GM19328 (cell line): Measurements from ENCODE around the gene CCDC187.

Experiments
- ATAC-seq: cut with Tn5 transposase; IDR thresholded peaks from one replicate; pipeline ENCODE4 v1.9.1; 2021; ENCODE audit warnings: mild to moderate bottlenecking, moderate library complexity; ENCODE audit not compliant: unreplicated experiment

The CCDC187 gene

GRCh38 chr9:136313111-136314055 lies 9.5 kb upstream of the CCDC187 start:
- ATAC-seq, result no peak

DNA sequence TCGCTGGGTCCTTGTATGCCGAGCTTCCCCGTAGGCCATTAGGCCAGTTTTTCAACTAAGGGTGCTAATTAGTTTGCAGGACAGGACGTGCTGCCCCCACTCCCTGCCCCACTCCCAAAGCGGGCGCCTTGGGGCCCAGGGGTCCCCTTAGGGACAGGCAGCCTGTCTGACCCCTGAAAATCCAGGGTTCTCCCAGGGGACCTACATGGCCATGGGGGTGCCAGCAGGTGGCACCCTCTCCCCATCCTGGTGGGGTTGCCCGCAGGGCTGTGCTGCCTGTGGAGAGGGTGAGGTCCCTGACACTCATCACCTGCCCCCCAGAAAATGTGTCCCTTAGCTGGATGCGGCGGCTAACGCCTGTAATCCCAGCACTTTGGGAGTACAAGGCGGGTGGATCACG lies 8.5 kb upstream of the CCDC187 start:
- ATAC-seq, result no peak

GRCh38 chr9:136312009-136312375 lies 8.1 kb upstream of the CCDC187 start:
- ATAC-seq, result no peak

DNA sequence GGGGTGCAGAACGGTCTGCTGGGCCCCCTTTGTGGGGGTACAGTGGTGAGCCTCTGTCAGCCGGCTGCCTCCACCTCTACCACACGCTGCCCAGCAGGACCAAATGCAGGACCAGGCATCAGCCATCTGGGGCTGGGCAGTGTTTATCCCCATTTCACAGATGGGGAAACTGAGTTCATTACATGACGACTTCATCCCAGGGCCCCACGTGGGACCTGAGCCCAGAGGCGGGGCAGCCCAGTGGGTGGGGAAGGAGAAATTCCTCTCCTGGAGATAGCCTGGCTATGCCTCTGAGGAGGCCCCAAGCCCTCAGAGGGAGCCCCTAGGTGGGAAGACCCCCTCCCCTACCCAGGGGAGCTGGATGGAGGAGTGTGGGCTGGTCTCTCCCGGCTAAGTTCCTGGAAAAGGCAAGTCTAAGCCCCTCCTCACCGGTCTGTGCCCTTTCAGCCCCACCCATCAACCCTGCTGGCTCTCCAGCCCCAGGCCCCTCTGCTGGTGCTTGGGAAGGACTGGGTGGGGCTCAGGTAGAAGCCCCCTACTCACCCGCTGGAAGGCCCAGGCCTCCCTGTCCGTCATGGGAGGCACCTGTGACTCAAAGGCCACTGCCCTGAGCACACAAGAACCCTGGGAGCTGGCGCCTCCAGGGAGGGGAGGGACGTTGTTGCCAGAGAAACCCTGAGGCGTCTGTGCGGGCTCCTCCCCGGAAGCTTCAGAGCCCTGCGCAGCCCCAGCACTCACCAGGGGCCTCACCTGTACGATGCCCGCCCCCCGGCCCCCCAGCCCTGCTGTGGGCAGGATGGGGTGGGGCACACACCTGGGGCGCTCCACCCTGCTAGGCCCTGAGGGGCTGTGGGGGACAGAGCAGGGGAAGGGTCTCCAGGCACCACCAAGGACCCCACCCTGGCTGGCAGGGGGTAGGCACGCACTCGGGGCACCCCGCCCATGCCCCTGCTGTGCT lies 7.4 kb upstream of the CCDC187 start:
- no peak for ATAC-seq

GRCh38 chr9:136310273-136311030 lies 6.6 kb upstream of the CCDC187 start:
- ATAC-seq, result no peak

GRCh38 chr9:136309806-136310220 lies 5.9 kb upstream of the CCDC187 start:
- ATAC-seq, result no peak

DNA sequence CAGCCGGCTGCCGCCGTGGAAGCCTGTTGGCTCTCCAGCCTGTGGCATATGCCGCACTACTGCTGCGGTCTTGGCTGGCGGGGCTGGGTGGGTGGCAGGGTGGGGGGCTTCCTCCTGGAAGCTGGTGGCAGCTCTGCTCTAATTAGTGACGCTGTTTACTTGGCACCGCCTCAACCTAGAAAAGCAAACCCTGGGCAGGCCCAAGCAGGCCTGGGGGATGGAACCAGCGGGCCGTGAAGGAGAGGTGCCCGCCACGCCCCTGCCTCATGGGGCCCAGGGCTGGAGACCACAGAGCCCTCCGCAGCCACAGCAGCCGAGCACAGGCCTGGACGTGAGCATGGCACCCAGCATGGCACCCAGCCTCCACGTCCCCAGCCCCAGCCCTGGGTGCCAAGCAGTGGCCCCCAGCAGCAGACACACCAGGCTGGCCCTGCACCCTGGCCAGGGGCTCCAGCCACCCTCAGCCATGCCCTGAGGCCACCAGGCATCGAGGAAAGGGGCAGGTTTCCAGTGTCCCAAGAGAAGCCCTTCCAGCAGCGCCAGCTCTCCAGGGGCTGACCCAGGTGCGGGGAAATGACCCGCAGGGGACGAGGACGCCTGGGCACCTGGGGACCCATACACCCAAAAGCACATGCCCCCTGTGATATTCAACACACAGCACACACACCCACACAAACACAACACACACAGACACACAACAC lies 5.4 kb upstream of the CCDC187 start:
- no peak for ATAC-seq

GRCh38 chr9:136308702-136309053 lies 4.8 kb upstream of the CCDC187 start:
- ATAC-seq, result no peak

GRCh38 chr9:136308006-136308701 lies 4.3 kb upstream of the CCDC187 start:
- no peak for ATAC-seq

DNA sequence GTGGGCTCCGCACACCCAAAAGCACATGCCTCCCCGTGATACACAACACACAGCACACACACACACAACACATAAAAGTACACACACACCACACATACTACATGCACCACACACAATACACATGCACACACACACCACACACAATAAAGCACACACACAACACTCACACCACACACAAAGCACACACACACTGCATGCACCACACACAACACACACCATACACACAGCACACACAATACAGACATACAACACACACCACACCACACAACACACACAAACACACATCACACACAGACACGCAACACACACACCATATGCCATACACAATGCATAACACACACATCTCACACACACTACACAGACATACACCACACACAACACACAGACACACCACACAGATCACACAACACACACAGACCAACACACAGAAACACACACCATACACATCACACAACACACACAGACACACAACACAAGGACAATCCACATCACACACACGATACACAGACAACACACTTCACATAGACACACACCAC lies 3.4 kb upstream of the CCDC187 start:
- ATAC-seq, result no peak

GRCh38 chr9:136306211-136307208 lies 2.6 kb upstream of the CCDC187 start:
- no peak for ATAC-seq

DNA sequence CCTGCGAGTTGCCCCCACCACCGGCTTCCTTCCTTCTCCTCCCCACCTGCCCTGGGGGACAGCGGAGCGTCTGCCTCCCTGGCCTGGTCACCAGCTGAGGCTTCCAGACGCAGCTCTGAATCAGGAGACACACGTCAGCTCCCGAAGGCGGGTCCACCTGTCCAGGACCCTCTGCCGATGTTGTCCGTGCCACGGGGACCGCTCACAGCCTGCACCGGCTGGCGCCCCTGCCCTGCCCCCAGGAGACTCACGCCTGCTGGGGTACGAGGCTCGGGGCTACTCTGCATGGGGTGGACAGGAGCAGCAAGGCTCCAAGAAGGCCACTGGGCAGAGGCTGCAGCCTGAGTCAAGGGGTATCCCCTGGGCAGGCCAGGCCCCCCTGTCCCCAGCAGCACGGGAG lies 1.9 kb upstream of the CCDC187 start:
- no peak for ATAC-seq

DNA sequence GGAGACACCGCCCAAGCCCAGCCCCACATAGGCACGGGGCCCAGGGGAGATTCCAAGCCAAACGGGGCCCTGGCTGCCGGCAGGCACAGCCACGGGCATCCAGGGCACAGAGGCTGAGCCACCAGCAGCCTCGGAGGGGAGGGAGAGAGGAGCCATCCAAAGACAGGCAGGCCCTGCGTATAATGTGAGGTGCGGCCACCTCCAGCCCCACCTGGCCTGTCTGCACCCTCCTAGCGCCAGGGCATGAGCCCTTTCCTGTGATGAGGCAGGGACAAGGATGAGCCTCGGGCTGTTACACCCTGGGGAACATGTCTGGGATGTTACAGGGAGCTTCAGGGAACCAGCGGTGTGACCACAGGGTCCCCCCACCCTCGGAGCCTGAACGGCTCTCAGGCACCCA lies 1.1 kb upstream of the CCDC187 start:
- no peak for ATAC-seq

- no peak for ATAC-seq
Observed at GRCh38 chr9:136304456-136304855, 562 bp upstream of the CCDC187 start.

- ATAC-seq, result no peak
Observed at GRCh38 chr9:136303066-136303824, 649 bp downstream of the CCDC187 start.

GRCh38 chr9:136302527-136302926 lies 1.4 kb downstream of the CCDC187 start:
- ATAC-seq, result no peak

GRCh38 chr9:136300866-136301265 lies 3.0 kb downstream of the CCDC187 start:
- no peak for ATAC-seq
